ENCODE results near the gene ANKMY2. TPM values are rescaled to one million over a fixed set of nuclear protein-coding genes. Genes with fewer than 3 reads are reported as not detected.
"Not testable (repeated sequence)": the region's sequence is repeated elsewhere in the genome, so short reads cannot be mapped to it uniquely, and the experiment has no call there.

Gene ANKMY2
- total RNA-seq, 4 donors from 2014 or later, result 5.2 to 16.2 (median 9.4) TPM

GRCh38 chr7:16661924-16662323, 16.4 kb upstream of the ANKMY2 start:
- Histone ChIP-seq H3K4me3 (no peak overlapping the region), H3K27ac (no peak overlapping the region), H3K27me3 (no peaks in the 10 kb centered on the region), H3K9me3 (no peaks in the 10 kb centered on the region), H3K4me1 (peaks cover 18% of the 10 kb centered on the region), H3K36me3 (no peaks in the 10 kb centered on the region)
- WGBS, result 90% methylated on average over 1 of the region's 1 CpG
- no peak for TF ChIP-seq CTCF (IDR thresholded peaks at IDR 0.05)
- no peak for TF ChIP-seq EP300 (IDR thresholded peaks at IDR 0.05)
- TF ChIP-seq POLR2AphosphoS5 (IDR thresholded peaks at IDR 0.05), result no peak
- TF ChIP-seq POLR2A (IDR thresholded peaks at IDR 0.05), result no peak
- no peak for DNase-seq (ENCODE audit: low spot score in 2 of 2)

GRCh38 chr7:16660702-16661464, 15.3 kb upstream of the ANKMY2 start:
- 71% methylated on average over 5 of the region's 5 CpGs for WGBS
- no peak overlapping the region for H3K27ac ChIP-seq
- no peak for DNase-seq (ENCODE audit: low spot score in 2 of 2)

GRCh38 chr7:16659854-16660497, 14.4 kb upstream of the ANKMY2 start:
- not testable (repeated sequence) for H3K27ac ChIP-seq; H3K27me3 ChIP-seq; DNase-seq (ENCODE audit: low spot score in 2 of 2); H3K4me3 ChIP-seq; H3K9me3 ChIP-seq; H3K36me3 ChIP-seq
- peaks cover 20% of the 10 kb centered on the region for H3K4me1 ChIP-seq
- WGBS, result 87% methylated on average over 8 of the region's 8 CpGs

More at GRCh38 chr7:16660702-16661464, 15.3 kb upstream of the ANKMY2 start:
- H3K4me3 ChIP-seq, result no peak overlapping the region
- no peak for TF ChIP-seq EP300 (IDR thresholded peaks at IDR 0.05)
- no peak for TF ChIP-seq CTCF (IDR thresholded peaks at IDR 0.05)
- no peak for TF ChIP-seq POLR2A (IDR thresholded peaks at IDR 0.05)
- TF ChIP-seq POLR2AphosphoS5 (IDR thresholded peaks at IDR 0.05), result no peak
- H3K4me1 ChIP-seq, result peaks cover 18% of the 10 kb centered on the region
- H3K27me3 ChIP-seq, result no peaks in the 10 kb centered on the region
- H3K9me3 ChIP-seq, result no peaks in the 10 kb centered on the region
- no peaks in the 10 kb centered on the region for H3K36me3 ChIP-seq

GRCh38 chr7:16657656-16658279, 12.2 kb upstream of the ANKMY2 start:
- TF ChIP-seq EP300 (IDR thresholded peaks at IDR 0.05) (no peak), CTCF (IDR thresholded peaks at IDR 0.05) (no peak), POLR2AphosphoS5 (IDR thresholded peaks at IDR 0.05) (no peak), POLR2A (IDR thresholded peaks at IDR 0.05) (no peak)
- no peaks in the 10 kb centered on the region for H3K27me3 ChIP-seq
- WGBS, result 65% methylated on average over 4 of the region's 4 CpGs

GRCh38 chr7:16656141-16656540, 10.6 kb upstream of the ANKMY2 start:
- peaks cover 38% of the 10 kb centered on the region for H3K4me1 ChIP-seq
- no peaks in the 10 kb centered on the region for H3K27me3 ChIP-seq
- no peak for DNase-seq (ENCODE audit: low spot score in 2 of 2)
- no peaks in the 10 kb centered on the region for H3K9me3 ChIP-seq
- H3K27ac ChIP-seq, result no peak overlapping the region
- no peak overlapping the region for H3K4me3 ChIP-seq
- 56% methylated on average over 1 of the region's 1 CpG for WGBS
- no peaks in the 10 kb centered on the region for H3K36me3 ChIP-seq
- no peak for TF ChIP-seq POLR2A (IDR thresholded peaks at IDR 0.05)
- TF ChIP-seq CTCF (IDR thresholded peaks at IDR 0.05), result no peak
- TF ChIP-seq EP300 (IDR thresholded peaks at IDR 0.05), result no peak
- TF ChIP-seq POLR2AphosphoS5 (IDR thresholded peaks at IDR 0.05), result no peak

More at GRCh38 chr7:16657656-16658279, 12.2 kb upstream of the ANKMY2 start:
- no peak overlapping the region for H3K4me3 ChIP-seq
- H3K4me1 ChIP-seq, result peaks cover 25% of the 10 kb centered on the region
- DNase-seq (ENCODE audit: low spot score in 2 of 2), result no peak
- H3K36me3 ChIP-seq, result no peaks in the 10 kb centered on the region
- no peaks in the 10 kb centered on the region for H3K9me3 ChIP-seq
- no peak overlapping the region for H3K27ac ChIP-seq

All from suprapubic skin (tissue), 4 donors.